B cell (primary cell): ENCODE results near the gene TBC1D22A.

Experiments
- CTCF ChIP-seq: fragments of 200-600 bp; IDR thresholded peaks from one replicate; pipeline ENCODE4 v1.8.0; 2022; ENCODE audit warnings: antibody characterized with exemption, mild to moderate bottlenecking
- EZH2 ChIP-seq: IDR thresholded peaks from 2 replicates; pipeline ENCODE4 v1.6.1; 2012; ENCODE audit warnings: borderline replicate concordance, low read depth, mild to moderate bottlenecking, moderate library complexity, low read length; ENCODE audit not compliant: insufficient read depth, poor library complexity, severe bottlenecking

- TF ChIP-seq CTCF (no peak), EZH2 (no peak)
Observed at GRCh38 chr22:46846832-46847355, 84.4 kb downstream of the TBC1D22A start.
